Lower lobe of right lung (tissue), 2 donors: ENCODE results near the gene TBATA. TPM values are rescaled to one million over a fixed set of nuclear protein-coding genes. Genes with fewer than 3 reads are reported as not detected.

ENCODE experiments used
- ATAC-seq, 2 donors: fragments of 200-7000 bp; cut with Tn5 transposase; one replicate each; pipeline ENCODE4 v1.9.1; 2020 to 2022; ENCODE audit warnings: mild to moderate bottlenecking in 2 of 2, moderate library complexity in 2 of 2
- DNase-seq: peaks from one replicate; pipeline ENCODE4 v3.0.0-alpha.2; 2020
- H3K27ac ChIP-seq: fragments of 200-600 bp; one replicate; pipeline ENCODE4 v1.8.0; 2022
- H3K27me3 ChIP-seq: fragments of 200-600 bp; one replicate; pipeline ENCODE4 v1.8.0; 2022; ENCODE audit warnings: low read depth
- H3K36me3 ChIP-seq: fragments of 200-600 bp; one replicate; pipeline ENCODE4 v1.8.0; 2022; ENCODE audit warnings: mild to moderate bottlenecking
- H3K4me1 ChIP-seq: fragments of 200-600 bp; one replicate; pipeline ENCODE4 v1.8.0; 2022
- H3K4me3 ChIP-seq: fragments of 200-600 bp; one replicate; pipeline ENCODE4 v1.8.0; 2022; ENCODE audit warnings: mild to moderate bottlenecking
- H3K9me3 ChIP-seq: fragments of 200-600 bp; one replicate; pipeline ENCODE4 v1.8.0; 2022
- CTCF ChIP-seq: fragments of 200-600 bp; IDR thresholded peaks from one replicate; pipeline ENCODE4 v1.8.0; 2022; ENCODE audit warnings: antibody characterized with exemption, mild to moderate bottlenecking
- intact Hi-C: fragments of 100-400 bp; cut with DNase I; formaldehyde crosslinking; loops from one replicate; pipeline ENCODE4 v1.11.0; 2022
- total RNA-seq: library from RNA; stranded (reverse); fragmentation: NEBNext Ultra II Directional; extraction: Animal tissue kit (Norgen Biotek cat#: 25700); gene quantifications from one replicate; pipeline ENCODE4 v1.2.1, GENCODE V29; 2021
- donor health status: DM: no; HTN: yes; CAD: no; lungs with severe emphysema.

Gene TBATA
- total RNA-seq, 1 donor from 2014 or later, result not detected

GRCh38 chr10:70779088-70779487 is 6.1 kb downstream of the TBATA start:
- H3K9me3 ChIP-seq, result no peaks in the 10 kb centered on the region
- H3K27ac ChIP-seq, result no peak overlapping the region
- ATAC-seq (no peak), DNase-seq (no peak)
- no peaks in the 10 kb centered on the region for H3K36me3 ChIP-seq
- no peaks in the 10 kb centered on the region for H3K4me1 ChIP-seq
- no peaks in the 10 kb centered on the region for H3K27me3 ChIP-seq
- no peak for TF ChIP-seq CTCF
- intact Hi-C loops, result no loop called here
- H3K4me3 ChIP-seq, result no peak overlapping the region

- no peaks in the 10 kb centered on the region for H3K9me3 ChIP-seq
- no peak overlapping the region for H3K4me3 ChIP-seq
- DNase-seq (no peak), ATAC-seq (no peak)
- H3K27ac ChIP-seq, result no peak overlapping the region
- no peak for TF ChIP-seq CTCF
- intact Hi-C loops, result no loop called here
- H3K4me1 ChIP-seq, result no peaks in the 10 kb centered on the region
- H3K36me3 ChIP-seq, result no peaks in the 10 kb centered on the region
- no peaks in the 10 kb centered on the region for H3K27me3 ChIP-seq
Observed at GRCh38 chr10:70778267-70778924, 6.8 kb downstream of the TBATA start.

- DNase-seq (no peak), ATAC-seq (no peak)
- Histone ChIP-seq H3K27me3 (no peaks in the 10 kb centered on the region), H3K9me3 (no peaks in the 10 kb centered on the region), H3K4me3 (no peak overlapping the region), H3K4me1 (no peaks in the 10 kb centered on the region), H3K36me3 (no peaks in the 10 kb centered on the region), H3K27ac (no peak overlapping the region)
- intact Hi-C loops, result no loop called here
- no peak for TF ChIP-seq CTCF
Observed at GRCh38 chr10:70777063-70777875, 7.9 kb downstream of the TBATA start.

- no peaks in the 10 kb centered on the region for H3K36me3 ChIP-seq
- H3K9me3 ChIP-seq, result no peaks in the 10 kb centered on the region
- DNase-seq (no peak), ATAC-seq (no peak)
- H3K4me1 ChIP-seq, result no peaks in the 10 kb centered on the region
- no peaks in the 10 kb centered on the region for H3K27me3 ChIP-seq
- H3K4me3 ChIP-seq, result no peak overlapping the region
- TF ChIP-seq CTCF, result no peak
- intact Hi-C loops, result no loop called here
- H3K27ac ChIP-seq, result no peak overlapping the region
Observed at GRCh38 chr10:70776455-70777005, 8.6 kb downstream of the TBATA start.

GRCh38 chr10:70775679-70776454 is 9.3 kb downstream of the TBATA start:
- ATAC-seq (no peak), DNase-seq (no peak)
- H3K36me3 ChIP-seq, result no peaks in the 10 kb centered on the region
- no peaks in the 10 kb centered on the region for H3K9me3 ChIP-seq
- no peak overlapping the region for H3K27ac ChIP-seq
- TF ChIP-seq CTCF, result no peak
- H3K27me3 ChIP-seq, result no peaks in the 10 kb centered on the region
- H3K4me3 ChIP-seq, result no peak overlapping the region
- intact Hi-C loops, result no loop called here
- no peaks in the 10 kb centered on the region for H3K4me1 ChIP-seq
